Tibial nerve (tissue), 3 donors: Measurements from ENCODE around the gene FANCD2.
"Not testable (repeated sequence)": the region's sequence is repeated elsewhere in the genome, so short reads cannot be mapped to it uniquely, and the experiment has no call there.

ENCODE experiments used
- CTCF ChIP-seq, 5 experiments: fragments of 200-600 bp in 3 of 5; fragments of 450-650 bp in 2 of 5; sonication (generic) in 3 of 5; IDR thresholded peaks; one replicate each; pipeline ENCODE4 v1.5.1; 2016 to 2019; ENCODE audit warnings: antibody characterized with exemption in 5 of 5, mild to moderate bottlenecking in 3 of 5, moderate library complexity in 2 of 5
- POLR2A ChIP-seq, 2 donors: fragments of 450-650 bp; IDR thresholded peaks; one replicate each; pipeline ENCODE4 v1.6.1; 2017; ENCODE audit warnings: antibody characterized with exemption in 2 of 2, mild to moderate bottlenecking in 2 of 2, moderate library complexity in 2 of 2

- not testable (repeated sequence) for TF ChIP-seq POLR2A, CTCF (IDR thresholded peaks at IDR 0.05)
These were observed 65.2 kb downstream of the FANCD2 start for GRCh38 chr3:10091387-10091786.
